HG02623 (cell line): ENCODE results near the gene CFLAR.
"Not testable (repeated sequence)": the region's sequence is repeated elsewhere in the genome, so short reads cannot be mapped to it uniquely, and the experiment has no call there.

Experiments used
- ATAC-seq: cut with Tn5 transposase; IDR thresholded peaks from one replicate; pipeline ENCODE4 v1.9.1; 2021; ENCODE audit warnings: moderate library complexity; ENCODE audit not compliant: unreplicated experiment

Gene CFLAR

DNA sequence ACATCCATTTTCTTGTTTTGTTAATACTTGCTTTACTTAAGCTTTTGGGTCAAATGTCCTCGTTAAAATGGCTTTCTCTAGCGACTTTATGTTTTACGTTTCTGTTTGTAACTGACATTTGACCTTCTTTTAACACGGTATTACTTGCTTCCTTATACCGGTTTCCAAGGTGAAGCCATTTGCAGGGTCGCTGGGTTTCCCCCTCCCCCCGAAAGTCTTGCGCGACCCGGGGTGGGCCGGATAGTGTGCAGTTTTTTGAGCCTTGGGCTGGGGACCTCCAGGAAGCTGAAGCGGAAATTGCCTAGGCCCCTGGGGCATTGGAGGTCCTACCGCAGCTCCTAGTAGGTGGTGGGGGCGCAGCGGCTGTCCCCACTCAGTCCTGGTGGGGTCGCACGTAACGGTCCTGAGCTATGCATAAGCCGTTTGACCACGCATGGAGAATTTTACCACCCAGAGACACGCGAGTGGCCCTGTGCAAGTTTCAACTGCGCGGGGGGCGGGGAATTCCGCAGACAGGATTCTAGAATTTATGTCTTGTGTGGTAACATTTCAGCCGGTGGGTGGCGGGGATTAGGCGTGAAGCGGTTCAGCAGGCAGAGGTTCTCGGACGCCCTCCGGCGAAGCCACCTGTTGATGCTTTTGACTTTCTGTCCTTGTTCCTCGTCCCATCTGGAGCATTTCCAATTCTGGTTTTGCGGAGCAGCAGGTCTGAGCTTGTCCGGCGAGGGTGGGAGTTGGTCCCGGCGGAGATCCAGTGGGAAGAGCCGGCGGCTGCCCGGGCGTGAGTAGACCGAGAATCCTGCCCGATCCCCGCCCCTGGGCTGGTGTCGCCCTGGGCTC lies 2.4 kb downstream of the CFLAR start:
- peak; percentile 47 for ATAC-seq

DNA sequence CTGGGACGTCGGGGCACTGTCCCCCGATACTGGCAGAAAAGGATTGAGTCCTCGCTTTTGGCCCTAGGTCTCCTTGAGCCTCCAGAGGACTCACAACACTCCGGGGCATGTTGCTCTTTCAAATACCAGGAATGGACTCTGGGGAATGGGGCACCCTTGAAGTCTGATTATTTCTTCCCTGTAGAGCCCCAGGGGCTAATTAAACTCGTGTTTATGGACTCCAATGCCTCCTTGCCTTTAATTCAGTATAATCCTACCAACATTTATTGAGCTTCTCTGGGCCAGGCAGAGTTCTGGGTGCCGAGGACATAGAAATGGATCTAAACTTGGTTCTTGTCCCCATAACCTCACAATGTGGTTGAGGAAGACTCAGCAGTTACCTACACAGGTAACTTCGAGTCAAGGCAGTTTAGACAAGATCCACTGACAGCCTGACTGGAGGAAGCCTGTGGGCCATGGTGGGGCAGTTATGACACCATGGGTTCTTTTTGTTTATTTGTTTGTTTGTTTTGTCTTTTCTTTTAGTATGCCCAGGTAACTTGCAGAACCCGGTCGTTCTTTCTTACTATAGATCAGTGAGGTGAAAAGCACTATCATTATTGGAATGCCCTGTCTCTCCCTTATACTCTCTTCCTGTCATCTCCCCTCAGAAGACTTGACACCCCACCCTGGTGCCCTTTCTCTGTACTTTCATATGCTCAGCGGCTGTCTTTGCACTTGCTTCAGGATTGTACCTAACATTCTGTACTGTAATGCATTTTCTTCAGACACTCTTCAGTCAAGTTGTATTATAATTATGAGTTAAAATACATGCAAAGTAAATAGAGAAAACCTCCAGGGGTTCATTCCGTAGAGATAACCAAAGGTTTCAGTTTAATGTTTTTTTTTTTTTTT lies 3.2 kb downstream of the CFLAR start:
- ATAC-seq = no peak

DNA sequence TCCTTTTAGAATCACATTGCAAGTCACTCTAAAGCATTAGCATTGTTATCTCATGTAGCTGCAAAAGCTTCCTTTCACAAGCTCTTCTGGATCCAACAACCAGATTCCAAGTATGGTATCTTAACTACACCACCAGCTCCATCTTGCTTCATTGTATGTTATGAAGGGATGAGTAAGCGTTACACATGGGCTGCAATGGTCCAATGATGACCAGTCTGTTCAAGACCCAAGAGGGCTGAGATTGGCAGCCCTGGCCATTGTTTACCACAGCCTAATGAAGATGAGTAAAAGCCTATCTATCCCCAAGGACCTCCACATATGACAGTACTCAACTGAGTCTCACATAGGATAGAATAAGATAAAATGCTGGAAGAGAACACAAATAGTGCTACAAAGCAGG lies 6.3 kb downstream of the CFLAR start:
- ATAC-seq = no peak

DNA sequence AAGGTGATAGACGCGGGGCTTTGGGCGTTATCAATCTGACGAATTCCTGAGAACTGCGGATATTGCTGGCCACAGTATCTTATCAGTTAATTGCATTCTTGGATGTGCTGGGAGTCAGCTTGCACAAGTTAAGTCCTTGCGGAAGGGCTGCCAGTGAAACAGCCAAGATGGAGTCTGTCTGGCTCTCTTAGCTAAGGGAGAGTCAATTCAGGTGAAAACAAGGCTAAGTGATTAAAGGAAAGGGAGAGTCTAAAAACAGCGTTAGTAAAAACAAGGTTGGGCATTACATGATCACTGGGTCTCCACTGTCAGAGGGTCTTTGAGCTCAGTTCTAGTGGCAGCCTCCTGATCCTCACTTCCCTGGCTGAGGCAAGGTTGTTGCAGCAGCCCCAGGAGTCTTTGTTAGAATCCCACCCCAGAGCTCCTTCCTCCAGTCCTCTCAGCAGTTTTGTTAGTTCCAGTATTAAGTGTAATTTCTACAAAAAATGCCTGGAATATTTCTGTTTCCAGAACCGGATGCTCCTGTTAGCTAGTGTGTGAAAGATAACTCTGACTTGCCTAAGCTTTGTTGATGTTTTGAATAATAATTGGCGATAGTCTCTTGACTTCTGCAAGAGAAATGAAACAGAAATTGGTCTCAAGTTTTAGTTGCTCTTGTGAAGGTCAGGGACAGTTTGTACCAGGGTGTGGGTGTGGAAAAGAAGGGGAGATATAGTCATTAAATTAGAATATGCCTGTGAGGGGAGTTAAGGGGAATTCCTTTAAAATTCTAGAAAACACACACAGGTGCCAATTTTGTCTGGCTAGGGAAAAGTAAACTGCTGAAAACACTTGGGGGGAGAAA lies 10.6 kb downstream of the CFLAR start:
- peak; percentile 15 for ATAC-seq

DNA sequence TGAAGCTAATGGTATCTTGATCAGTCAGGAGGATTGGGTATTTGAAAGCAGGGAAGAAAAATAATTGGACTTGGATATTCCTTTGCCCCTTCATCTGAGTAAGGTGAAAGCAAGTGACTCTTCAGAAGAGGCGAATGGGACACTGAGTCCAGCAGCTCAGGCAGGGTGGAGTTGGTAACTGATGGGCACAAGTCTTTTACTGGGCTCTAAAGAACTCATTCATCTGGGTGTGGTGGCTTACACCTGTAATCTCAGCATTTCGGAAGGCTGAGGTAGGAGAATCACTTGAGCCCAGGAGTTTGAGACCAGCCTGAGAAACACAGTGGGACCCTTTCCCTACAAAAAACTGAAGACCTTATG lies 11.2 kb downstream of the CFLAR start:
- ATAC-seq = no peak

DNA sequence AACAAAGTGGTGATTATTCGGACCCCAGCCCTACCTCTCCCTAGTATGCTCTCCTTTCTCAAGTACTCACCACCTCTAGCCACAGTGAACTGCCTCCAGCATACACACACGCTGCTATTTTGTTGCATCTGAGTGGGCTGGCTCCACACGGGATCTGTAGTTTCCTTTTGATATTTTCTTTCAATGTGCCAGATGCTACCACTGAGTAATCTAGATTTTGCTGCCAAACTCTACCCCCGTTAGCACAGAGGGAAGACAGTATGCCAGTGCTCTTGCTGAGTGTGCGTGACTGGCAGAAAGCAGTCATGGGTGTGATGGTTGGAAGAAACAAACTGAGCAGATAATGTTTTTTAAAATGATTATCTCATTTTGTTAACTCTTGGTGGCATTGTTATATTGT lies 11.6 kb downstream of the CFLAR start:
- no peak for ATAC-seq

DNA sequence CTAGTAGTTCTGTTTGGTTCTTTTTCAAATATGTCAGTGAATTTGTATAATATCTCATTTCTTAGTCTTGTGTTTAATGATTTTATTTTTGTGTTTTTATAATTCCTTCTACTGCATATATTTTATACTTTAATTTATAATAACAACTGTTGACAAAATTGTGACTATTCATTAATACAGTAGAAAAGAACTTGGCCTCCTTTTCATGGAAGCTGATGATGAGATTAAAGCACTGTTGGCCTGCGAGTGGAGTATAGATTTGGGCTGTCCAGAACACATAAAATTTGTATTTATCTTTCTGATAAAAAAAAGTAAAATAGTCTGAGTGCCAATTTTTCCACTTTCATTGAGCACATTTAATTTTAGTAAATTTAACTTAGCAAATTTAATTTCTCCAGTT lies 12.1 kb downstream of the CFLAR start:
- no peak for ATAC-seq

DNA sequence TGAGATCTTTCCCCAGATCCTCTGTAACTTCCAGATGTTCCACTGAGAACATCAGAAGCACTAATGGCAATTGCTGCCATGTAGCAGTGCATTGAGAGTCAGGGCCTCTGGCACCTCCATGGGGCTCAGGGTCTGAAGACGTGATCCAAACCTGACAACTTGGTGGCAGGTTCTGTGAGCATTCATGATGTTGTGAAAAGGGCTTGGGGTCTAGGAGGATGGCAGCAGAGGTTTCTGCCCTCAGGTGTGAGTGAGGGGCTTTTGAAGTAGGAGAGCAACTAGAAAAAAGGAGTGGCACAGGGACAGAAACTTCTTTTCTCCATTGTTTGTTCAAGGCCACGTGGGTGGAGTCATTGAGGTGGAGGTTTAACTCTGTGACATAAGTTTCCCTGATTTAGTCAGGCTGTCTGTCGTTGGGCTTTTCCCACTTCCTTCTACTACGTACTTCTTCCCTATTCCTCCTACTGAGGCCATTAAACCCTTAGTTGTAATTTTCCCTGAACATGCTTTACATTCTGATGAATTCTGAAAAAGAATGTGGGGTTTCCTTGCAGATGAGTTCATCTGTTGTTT lies 13.1 kb downstream of the CFLAR start:
- no peak for ATAC-seq

DNA sequence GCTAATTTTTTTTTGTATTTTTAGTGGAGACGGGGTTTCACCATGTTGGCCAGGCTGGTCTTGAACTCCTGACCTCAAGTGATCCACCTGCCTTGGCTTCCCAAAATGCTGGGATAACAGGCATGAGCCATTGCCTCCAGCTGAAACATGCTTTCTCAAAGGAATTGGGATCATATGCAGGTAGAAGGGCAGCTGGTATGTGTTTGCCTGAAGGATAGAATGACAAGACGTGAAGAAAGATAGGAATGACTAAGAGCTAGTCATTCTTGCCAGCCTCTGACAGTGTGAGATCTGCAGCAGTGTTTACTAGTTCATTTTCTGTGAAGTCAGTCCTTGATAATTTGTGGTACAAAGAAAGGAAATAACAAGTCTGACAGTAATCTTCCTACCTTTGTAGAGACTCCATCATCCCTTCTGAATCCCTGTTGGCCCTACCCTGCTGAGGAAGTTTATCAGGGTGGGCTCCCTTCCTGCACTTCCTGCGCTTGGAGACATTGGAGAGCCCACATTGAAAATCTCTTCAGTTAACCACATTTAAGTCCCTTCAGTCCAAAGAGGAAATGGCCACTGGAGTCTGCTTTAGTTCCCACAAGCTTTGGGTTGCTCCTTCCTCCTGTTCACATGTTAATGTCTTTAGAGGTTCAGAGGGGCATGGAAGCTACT lies 14.7 kb downstream of the CFLAR start:
- no peak for ATAC-seq

DNA sequence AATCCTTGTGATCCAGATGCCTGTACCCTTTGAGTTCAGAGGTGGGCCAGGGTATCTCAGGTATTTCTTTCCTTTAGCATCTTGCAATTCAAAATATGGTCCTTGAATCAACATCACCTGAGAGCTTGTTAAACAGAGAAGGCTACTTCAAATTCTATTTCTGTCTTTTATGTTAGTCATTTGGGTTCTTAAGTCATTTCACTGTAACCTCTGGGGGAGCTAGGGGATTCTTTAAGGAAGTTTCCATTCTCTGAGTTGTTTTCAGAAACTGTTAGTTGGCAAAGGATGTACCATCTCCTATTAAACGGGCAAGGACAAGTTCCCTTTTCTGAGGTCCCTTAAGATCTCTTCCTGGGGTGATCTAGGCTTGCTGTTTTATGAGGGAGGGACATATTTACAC lies 16.6 kb downstream of the CFLAR start:
- ATAC-seq = no peak

DNA sequence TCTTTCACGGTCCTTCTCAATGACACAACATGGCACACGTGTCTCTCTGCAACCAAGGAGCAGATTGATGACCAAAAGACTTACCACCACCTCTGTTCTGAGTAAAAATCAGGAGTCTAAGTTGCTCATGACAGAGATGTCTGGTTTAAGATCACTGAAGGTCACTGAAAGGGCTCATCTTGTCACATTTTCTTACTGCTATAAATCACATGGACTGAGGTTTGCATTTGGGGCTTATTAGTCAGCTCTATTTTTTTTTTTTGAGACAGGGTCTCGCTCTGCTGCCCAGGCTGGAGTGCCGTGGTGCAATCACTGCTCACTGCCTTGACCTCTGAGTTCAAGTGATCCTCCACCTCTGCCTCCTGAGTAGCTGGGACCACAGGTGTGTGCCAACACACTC lies 19.4 kb downstream of the CFLAR start:
- no peak for ATAC-seq

DNA sequence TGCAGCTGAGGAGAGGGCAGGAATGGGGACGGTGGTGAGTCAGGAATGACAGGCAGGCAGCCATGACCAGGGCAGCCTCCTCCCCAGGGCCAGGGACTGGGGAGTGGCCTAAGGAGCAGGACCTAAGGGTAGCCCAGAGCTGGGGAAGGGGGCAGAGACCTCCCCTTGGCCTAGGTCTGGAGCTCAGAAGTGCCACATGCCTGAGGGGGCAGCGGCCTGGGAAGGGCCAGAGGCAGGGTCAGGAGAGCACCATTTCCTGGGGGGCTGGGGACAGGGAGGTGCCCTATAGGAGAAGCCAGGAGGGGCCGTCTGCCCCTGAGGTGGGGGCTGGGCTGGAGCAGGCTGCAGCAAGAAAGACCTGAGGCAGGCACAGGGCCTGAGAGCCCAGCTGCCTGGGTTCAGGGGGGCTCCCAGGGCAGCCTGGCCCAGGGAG lies 20.9 kb downstream of the CFLAR start:
- no peak for ATAC-seq

DNA sequence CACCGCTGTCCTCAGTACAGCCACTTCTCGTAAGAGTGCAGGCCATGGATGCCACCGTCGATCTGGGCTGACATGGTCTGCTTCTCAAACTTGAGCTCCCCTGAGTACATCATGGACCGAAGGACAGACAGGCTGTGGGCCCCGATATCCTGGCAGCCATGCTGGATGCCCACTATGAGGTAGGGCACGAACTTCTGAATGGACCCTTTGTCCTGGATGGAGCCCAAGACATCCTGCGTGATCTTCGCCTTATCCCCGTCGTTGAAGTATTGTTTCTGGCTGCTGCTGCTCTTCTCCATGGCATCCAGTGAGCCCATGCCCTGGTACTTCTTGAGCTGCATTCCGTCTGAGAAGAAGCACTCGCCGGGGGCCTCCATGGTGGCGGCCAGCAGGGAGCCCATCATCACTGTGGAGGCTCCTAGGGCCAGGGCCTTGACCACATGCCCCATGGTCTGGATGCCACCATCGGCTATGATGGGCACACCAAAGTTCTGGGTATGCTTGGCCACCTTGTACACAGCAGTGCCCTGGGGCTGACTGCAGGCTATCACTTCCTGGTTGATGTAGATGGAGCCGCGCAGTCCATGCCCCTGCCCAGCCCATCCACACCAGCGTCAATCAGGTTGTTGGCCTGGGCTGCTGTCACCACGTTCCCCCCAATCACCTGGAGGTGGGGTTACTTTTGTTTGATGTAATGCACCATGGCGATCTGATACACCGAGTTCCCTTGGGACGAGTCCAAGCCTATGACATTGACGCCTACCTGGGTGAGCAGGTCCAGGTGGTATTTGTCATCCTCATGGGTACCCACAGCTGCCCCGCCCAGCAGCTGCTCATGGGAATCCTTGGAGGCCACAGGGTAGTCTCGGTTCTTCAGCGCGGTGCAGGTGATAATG lies 21.8 kb downstream of the CFLAR start:
- ATAC-seq = no peak

DNA sequence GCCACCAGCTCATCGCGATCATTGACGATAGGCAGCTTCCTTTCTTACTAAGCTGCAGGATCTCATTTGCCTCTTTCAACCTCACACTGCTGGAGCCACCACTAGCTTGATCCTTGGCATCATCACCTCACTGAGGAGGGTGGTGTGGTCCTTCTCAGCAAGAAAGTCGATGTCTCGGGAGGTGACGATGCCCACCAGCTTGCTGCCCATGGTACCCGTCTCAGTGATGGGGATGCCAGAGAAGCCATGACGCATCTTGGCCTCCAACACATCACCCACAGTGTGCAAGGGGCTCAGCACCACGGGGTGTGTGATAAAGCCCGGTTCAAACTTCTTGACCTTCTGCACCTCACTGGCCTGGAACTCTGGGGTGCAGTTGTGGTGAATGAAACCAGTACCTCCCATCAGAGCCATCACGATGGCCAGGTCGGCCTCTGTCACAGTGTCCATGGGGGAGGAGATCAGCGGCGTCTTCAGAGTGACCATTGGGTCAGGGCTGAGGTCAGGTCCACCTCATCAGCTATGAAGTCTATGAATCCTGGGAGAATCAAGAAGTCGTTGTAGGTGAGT lies 22.5 kb downstream of the CFLAR start:
- ATAC-seq = no peak

DNA sequence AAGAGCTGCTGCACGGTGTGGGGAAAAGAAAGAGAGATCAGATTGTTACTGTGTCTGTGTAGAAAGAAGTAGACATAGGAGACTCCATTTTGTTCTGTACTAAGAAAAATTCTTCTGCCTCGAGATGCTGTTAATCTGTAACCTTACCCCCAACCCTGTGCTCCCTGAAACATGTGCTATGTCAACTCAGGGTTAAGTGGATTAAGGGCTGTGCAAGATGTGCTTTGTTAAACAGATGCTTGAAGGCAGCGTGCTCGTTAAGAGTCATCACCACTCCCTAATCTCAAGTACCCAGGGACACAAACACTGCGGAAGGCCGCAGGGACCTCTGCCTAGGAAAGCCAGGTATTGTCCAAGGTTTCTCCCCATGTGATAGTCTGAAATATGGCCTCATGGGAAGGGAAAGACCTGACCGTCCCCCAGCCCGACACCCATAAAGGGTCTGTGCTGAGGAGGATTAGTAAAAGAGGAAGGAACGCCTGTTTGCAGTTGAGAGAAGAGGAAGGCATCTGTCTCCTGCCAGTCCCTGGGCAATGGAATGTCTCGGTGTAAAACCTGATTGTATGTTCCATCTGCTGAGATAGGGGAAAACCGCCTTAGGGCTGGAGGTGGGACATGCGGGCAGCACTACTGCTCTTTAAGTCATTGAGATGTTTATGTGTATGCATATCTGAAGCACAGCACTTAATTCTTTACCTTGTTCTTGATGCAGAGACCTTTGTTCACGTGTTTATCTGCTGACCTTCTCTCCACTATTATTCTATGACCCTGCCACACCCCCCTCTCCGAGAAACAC lies 23.2 kb downstream of the CFLAR start:
- ATAC-seq = not testable (repeated sequence)

DNA sequence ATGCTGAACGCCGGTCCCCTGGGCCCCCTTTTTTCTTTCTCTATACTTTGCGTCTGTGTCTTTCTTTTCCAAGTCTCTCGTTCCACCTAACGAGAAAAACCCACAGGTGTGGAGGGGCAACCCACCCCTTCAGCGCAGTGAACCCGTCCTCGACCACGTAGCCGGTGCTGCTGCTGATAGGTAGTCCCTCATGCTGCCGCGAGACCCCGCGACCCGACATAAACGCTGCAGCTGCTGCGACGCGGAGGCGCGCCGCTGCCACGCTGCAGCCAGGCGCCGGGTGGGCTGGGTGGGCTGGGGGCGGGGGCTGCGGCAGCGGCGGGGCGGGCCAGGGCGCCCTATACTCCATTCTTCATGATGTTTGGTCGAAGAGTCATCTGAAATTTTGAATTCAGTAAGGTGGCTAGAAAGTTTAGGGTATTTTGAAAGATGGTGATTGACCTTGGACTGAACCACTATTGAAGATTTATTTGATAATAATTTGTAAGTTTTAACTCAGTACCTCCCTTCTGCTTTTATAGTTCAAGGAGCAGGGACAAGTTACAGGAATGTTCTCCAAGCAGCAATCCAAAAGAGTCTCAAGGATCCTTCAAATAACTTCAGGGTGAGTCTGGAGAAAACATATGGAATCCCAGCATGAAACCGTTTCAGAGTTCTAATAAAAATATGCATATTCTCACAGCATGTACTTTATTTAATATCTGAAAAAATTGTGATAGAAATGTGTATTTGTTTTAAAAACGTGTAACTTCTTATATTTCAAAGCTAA lies 24.1 kb downstream of the CFLAR start:
- no peak for ATAC-seq
